GM18526 (cell line): ENCODE measurements around the gene P2RX6.

ENCODE experiments used
- POLR2A ChIP-seq: IDR thresholded peaks from 3 replicates; pipeline ENCODE4 v1.6.1; 2011; ENCODE audit not compliant: insufficient read length; ENCODE audit errors: extremely low read depth

The P2RX6 gene

DNA sequence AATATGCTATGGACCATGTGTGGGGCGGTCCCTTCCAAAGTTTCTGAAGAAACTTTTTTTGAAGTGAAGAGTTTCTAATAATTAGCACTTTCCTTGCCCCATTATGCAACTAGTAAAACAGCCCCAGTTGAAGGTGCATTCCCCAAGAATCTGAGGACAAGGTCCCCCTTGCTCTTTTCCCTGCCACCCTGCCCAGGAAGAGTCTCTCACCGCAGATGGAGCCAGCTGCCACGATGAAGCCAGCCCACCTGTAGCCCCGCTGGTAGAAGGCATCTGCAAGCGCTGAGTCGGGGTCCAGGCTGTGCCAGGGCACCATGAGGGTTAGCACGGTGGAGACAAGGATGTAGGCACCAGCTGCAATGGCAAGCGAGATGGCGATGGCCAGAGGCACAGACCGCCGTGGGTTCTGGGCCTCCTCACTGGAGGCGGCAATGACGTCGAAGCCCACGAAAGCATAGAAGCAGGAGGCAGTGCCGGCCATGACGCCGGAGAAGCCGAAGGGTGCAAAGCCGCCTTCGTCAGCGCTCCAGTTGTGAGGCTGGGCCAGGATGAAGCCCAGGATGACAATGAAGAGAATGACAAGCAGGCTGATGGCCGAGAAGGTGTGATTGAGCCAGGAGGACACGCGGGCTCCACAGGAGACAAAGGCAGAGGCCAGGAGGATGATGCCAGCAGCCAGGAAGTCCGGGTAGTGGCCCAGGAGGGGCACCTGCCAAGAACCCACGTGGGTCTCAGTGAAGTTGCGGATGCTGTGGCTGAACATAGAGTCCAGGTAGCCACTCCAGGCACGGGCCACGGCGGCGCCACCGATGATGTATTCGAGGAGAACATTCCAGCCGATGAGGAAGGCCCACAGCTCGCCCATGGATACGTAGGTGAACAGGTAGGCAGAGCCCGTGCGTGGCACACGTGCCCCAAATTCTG is 15.9 kb downstream of the P2RX6 start:
- no peak for TF ChIP-seq POLR2A

DNA sequence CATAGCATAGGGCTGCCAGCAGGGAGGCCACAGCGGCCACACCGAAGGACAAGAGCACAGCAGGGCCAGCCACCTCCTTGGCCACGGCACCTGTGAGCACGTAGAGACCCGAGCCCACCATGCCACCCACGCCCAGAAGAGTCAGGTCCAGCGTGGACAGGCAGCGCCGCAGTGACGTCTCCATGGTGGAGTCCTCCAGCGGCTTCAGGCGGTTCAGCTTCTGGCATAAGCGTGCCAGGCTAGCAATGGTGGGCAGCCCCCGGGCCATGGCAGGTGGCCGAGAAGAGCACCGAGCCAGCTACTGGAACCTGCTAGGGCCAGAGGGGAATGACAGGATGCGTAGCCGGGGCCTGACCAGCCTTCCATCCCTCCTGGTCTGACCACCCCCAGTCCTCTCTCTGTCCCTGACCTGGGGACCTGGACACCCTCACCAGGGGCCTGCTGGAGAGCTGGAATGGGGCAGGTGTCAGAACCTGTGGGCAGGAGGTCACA is 16.6 kb downstream of the P2RX6 start:
- TF ChIP-seq POLR2A: no peak

DNA sequence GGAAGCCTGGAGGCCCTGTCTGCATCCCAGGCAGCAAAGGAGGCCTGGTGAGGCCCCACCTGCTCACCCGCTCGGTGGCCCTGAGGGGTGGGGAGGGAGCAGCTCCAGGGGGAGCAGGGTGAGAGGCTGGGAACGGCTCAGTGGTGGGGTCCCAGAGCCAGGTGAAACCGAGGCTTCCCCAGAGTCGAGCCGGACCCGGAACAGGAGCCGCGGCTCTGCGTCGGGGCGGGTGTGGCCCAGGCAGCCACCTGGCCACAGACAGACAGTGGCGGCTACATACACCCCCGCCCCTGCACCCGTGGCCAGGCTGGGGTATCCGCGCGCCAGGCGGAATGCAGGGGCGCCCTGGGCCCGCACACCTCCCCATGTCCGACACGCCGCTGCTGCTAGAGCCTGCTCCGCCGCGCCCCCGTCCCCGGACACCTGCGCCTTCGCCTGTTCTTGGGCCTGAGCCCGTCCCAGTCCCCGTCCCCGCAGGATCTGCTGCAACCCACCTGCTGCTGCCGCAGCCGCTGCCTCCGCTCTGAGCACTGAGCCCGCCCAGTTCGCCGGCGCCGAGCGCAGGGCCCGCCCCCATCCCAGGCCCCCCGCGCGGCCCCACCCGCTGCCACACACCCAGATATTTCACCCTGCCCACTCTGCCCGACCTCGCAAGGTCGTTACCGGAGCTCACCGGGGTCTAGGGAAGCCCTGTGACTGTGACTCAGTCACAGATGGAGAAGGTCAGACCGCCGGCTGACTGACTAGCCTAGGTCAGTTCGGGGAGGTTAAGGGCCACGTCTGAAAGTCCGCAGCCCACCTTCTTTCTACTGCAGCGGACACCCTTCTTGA is 17.3 kb downstream of the P2RX6 start, which contains the start of gene SLC7A4:
Gene SLC7A4, minus strand, starts transcription at position 525 of the 831 bp plus-strand sequence. CDS start 749 bp downstream, outside the sequence.
- no peak for TF ChIP-seq POLR2A

DNA sequence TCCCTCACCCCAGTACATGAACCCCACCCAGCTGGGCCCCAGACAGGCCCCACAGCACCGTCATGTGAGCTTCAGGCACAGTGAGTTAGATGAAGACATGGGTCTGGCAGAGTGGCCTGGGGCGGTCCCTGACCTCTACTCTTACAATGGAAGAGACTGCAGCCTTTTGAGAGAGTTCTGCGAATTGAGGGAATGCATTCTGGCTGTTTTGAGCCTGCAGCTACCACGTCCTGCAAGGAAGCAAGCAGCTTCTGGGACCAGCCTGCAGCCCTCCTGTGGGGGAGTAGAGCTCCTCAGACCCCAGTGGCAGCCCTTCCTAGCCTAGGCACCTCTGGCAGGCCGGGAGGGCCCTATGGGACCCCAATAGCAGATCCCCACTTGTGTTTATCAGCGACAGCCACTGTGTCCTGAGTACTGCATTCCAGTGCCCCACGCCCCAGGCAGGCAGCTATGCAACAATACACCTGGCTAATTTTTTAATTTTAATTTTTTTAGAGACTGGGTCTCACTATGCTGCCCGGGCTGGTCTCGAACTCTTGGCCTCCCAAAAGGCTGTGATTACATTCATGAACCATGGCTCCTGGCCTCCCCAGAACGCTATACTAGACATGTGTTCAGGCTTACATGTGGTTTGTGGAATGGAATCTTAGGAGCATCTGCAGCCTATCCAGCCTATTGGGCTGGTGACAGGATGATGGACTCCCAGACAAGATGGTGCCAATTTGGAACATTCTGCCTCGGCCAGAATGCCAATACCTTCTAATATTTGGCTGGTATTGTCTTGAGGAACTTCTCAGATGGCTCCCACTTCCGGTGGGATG is 18.1 kb downstream of the P2RX6 start:
- no peak for TF ChIP-seq POLR2A

DNA sequence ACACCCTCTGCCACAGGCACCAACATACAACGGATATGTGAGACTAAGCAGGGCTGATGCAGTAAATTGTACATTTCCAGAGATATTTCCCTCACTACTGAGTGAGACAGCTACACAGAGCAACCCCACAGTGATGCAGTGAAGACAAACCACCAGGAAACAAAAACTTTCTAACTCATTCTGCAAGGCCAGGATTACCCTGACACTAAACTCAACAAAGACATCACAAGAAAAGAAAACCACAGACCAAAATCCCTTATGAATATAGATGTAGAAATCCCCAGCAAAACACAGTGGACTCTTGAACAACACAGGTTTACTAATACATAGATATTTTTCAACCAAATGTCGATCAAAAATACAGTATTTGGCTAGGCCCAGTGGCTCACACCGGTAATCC is 18.9 kb downstream of the P2RX6 start:
- no peak for TF ChIP-seq POLR2A

DNA sequence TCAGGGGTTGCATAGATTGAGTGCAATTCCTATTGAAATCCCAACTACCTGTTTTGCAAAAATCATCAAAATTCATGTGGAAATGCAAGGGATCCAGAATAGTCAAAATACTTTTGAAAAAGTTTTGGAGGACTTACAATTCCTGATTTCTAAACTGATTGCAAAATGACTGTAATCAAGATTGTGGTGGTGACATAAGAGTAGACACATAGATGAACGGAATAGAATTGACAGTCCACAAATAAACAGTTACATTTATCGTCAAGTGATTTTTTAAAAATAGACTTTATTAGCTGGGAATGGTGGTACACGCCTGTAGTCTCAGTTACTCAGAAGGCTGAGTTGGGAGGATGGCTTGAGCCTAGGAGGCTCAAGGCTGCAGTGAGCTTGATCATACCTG is 20.0 kb downstream of the P2RX6 start:
- no peak for TF ChIP-seq POLR2A

DNA sequence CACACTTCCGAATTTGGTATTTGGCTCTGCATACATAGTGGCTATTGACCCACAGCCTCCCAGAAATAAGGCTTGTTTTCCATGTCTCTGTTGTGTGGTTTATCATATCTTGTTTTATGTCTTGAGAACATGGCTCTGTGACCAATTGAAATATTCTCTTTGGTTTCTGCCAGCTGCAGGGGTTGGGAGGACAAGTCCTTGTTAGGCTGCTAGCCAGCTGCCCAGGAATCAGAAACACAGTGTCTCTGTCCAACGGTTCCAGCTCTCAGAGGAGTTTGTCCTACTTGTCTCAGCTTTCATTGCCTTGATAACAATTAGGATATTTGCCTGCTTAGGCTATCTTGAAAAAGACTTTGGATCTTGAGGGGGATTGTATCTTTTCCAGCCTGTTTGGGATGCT is 23.4 kb downstream of the P2RX6 start:
- no peak for TF ChIP-seq POLR2A

DNA sequence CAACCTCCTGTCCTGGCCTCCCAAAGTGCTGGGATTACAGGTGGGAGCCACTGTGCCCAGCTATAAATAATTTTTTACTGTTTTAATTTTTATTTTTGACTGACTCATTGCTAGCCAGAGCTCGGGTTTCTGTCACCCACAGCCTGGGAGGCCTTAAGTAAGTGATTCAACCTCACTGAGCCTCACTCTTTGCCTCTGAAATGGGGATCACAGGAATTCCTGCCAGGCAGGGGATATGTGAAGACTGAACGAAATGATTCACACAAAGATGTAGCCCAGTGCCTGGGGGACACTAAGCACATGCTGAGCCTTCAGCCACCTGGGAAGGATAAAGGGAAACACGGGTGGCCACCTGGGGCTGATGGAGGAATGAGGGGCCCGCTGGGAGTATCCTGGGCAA is 27.0 kb downstream of the P2RX6 start:
- no peak for TF ChIP-seq POLR2A

DNA sequence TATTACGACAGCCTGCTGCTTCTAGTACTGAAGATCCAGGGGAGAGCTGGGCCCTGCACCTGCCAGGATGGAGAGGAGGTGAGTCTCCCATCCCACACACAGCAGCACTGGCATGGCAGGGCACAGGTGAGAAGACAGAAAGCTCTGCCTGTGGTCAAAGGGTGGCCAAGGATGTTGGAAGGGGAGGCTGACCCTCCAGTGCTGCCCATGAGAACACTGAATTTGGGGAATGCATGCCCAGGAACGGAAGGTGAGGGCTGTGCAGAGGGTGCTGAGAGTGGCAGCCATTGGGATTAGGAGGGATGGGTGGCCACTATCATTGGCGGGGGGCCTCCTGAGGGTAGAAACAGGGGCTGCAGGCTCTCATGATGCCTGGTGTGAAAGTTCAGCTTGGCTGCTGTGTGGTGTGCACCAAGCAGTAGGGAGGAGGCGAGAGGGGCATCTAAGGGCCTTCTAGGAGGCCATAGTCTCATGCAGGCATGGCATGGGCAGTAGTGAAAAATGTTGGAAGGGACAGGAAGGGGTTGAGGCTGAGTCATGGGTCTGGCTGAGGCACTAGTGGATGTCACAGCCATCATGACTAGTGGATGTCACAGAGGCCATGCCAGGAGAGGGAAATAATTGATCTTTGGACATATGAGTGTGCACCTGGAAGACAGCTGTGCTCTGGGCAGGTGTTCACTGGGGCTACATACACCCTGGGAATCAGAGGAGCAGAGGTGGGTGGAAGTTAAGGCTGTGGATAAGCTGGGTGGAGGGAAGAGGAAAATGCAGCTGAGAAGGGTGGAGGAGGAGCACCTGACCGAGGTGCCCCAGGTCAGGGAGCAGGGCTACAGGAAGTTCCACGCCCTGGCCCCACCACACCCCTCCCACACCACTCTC is 28.3 kb downstream of the P2RX6 start:
- no peak for TF ChIP-seq POLR2A

DNA sequence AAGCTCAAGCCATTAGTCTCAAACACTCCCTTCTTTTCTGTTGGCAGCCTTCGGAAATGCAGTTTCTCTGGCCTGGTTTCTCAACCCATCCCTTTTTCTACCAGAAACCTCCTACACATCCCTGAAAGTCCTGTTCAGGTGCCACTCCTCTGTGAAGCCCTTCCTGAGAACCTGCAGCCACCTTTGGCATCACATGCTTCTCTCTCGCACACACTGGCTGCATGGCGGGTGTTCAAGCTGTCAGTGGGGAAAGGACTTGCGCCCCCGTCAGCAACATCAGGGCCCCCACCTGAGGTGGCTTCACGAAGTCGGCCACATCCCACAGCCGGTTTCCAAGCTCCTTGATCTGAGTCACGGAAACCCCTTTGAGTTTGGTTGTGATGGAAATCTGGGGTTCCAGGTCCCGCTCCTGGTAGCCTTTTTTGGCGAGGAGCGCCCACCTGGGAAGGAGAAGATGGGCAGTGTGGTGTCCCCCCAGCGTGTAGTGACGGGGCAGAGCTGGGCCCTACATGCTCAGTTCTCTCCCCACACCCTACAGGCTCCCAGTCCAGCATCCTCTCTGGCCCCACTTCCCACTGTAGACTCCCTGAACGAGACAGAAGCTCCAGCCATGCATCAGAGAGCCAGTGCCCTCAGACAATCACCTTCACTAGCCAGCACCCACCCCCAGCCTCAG is 29.0 kb downstream of the P2RX6 start:
- TF ChIP-seq POLR2A: no peak

DNA sequence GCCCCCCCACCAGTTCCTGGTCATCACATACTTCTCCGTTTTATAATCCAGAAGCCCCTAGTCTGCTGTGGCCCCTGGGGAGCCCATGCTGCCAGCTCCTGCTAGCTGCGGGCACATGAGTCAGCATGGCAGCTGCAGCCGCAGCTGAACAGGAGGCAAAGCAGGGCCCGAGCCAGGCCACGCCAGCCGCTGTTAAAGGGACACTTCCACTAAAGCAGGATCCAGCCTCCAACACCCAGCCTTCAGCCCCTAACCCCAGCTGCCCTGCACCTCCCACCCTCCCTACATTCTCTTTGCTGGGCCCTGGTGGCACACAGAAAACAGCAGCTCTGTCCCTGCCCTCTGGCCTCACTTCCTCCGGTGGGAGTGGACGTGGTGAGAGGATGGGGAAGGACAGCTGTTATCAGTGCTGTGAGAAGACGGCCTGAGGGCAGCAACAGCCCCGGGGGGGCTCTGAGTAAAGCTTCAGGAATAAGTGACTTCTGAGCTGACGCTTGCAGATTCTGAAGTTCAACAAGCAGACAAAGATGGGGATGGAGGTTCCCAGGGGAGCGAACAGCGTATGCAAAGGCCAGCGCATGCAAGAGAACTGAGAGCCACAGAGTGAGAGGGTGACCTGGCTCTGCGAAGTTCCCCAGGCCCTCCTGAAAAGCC is 30.1 kb downstream of the P2RX6 start:
- TF ChIP-seq POLR2A: no peak

DNA sequence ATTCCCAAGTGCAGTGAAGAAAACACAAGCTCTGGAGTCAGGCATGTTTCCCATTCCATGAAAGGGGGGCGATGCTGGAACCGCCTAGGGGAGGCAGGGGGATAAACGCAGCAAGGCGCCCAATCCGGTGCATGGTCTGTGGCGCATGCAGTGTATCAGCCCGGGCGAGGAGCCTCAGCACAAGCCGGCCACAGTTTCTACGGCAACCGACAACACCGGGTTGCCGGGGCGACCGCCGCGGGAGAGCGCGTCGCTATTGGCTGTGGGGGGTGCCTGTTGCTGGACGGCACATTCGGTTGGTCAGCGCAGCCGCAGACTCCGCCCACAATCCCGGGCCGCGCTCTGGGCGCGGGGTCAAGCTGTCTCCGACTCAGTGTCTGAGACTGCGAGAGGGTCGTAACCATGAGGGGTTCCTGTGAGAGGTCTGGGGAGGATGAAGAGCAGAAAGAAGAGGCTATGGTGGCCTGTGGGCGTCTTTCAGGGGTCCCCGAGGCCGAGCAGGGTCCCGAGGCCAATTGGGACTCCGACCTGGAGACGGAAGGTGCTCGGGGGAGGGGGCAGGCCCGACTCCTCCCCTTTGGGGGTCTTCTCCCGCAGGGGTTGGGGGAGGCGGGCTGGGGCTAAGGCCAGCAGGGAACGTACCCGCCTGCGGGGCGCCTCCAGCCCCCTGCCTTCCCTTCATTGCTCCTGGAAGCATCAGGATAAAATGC is 30.8 kb downstream of the P2RX6 start, which contains the start of gene LRRC74B:
Gene LRRC74B, plus strand, starts transcription at position 362 of the 710 bp plus-strand sequence. Its CDS starts 41 bp downstream, at position 403.
- TF ChIP-seq POLR2A: no peak
